Loucy (cell line): Measurements from ENCODE around the gene TPST2.

Experiments
- EZH2phosphoT487 ChIP-seq: fragments of 200-600 bp; IDR thresholded peaks from 2 replicates; pipeline ENCODE4 v1.6.1; 2018; ENCODE audit warnings: antibody characterized with exemption, mild to moderate bottlenecking, moderate library complexity, borderline replicate concordance
- TF ChIP-seq, protein P1 (sequence below): fragments of 200-600 bp; sonication (generic); conservative IDR thresholded peaks from 2 replicates; pipeline ENCODE4 v1.5.1; 2014; ENCODE audit warnings: mild to moderate bottlenecking, antibody characterized with exemption, low read length

DNA sequence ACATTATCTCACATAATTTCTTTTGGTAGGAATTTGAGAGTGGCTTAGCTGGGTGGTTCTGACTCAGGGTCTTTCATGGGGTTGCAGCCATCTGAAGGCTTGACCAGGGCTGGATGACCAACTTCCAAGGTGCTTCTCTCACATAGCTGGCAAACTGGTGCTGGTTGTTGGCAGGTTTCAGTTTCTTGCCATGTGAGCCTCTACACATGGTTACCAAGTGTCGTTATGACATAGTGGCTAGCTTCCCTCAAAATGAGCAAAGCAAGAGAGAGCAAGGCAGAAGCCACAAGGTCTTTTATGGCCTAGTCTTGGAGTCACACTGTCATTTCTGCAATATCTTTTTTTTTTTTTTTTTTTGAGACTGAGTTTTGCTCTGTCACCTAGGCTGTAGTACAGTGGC lies 73.4 kb downstream of the TPST2 start:
- TF ChIP-seq, protein P1, sequence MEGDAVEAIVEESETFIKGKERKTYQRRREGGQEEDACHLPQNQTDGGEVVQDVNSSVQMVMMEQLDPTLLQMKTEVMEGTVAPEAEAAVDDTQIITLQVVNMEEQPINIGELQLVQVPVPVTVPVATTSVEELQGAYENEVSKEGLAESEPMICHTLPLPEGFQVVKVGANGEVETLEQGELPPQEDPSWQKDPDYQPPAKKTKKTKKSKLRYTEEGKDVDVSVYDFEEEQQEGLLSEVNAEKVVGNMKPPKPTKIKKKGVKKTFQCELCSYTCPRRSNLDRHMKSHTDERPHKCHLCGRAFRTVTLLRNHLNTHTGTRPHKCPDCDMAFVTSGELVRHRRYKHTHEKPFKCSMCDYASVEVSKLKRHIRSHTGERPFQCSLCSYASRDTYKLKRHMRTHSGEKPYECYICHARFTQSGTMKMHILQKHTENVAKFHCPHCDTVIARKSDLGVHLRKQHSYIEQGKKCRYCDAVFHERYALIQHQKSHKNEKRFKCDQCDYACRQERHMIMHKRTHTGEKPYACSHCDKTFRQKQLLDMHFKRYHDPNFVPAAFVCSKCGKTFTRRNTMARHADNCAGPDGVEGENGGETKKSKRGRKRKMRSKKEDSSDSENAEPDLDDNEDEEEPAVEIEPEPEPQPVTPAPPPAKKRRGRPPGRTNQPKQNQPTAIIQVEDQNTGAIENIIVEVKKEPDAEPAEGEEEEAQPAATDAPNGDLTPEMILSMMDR: no peak
- TF ChIP-seq EZH2phosphoT487: no peak
